K562 (cell line): ENCODE measurements around the gene CDHR1. TPM values are rescaled to one million over a fixed set of nuclear protein-coding genes. Genes with fewer than 3 reads are reported as not detected.

ENCODE experiments used
- ATAC-seq: fragments of 200-7000 bp; cut with Tn5 transposase; 3 replicates; pipeline ENCODE4 v1.9.1; 2020; ENCODE audit warnings: moderate library complexity
- BruUV-seq: library from RNA; stranded (reverse); fragments of 400-500 nt; replicated peaks from 2 replicates; lab custom pipeline; 2021; lab: Mats Ljungman, UMichigan
- CTCF ChIA-PET: fragments of 300-600 bp; formaldehyde crosslinking; extraction: SDS; loops from one replicate; lab custom pipeline; 2021; ENCODE audit warnings: low intra/inter-chr PET ratio; lab: Yijun Ruan, JAX
- POLR2A ChIA-PET: fragments of 300-600, 350-650 bp; sonication (Branson Sonifier 250); formaldehyde crosslinking; extraction: SDS; loops from one replicate; lab custom pipeline; 2021; ENCODE audit warnings: antibody characterized with exemption, inconsistent platforms; lab: Yijun Ruan, JAX
- DNase-seq, 4 experiments: peaks; one replicate each; pipeline versions ENCODE4 v3.0.0 to v3.0.0-alpha.2; 2011 to 2018; ENCODE audit warnings: low spot score in 3 of 4, mixed read lengths in 3 of 4; ENCODE audit errors: extremely low read depth in 1 of 4
- FAIRE-seq: peaks from 2 replicates; lab custom pipeline; 2011; peaks lifted over from hg19 to GRCh38; lab: Jason Lieb, UNC
- H2AFZ ChIP-seq: 2 replicates; pipeline ENCODE4 v1.6.0; 2011; ENCODE audit warnings: low read depth, low read length, control low read depth, inconsistent platforms
- H3K27ac ChIP-seq: fragments of 200-600 bp; 3 replicates; pipeline ENCODE4 v1.8.0; 2011; ENCODE audit warnings: low read depth, mild to moderate bottlenecking, control low read depth, inconsistent platforms, low read length, moderate library complexity, mixed read lengths; ENCODE audit errors: extremely low read depth
- H3K27me3 ChIP-seq, 2 experiments: fragments of 300-600 bp in 1 of 2; 2 replicates in 1 of 2; 3 replicates in 1 of 2; pipeline versions ENCODE4 v1.6.0 to v1.8.0; 2011; ENCODE audit warnings: inconsistent platforms in 2 of 2, low read length in 2 of 2, mild to moderate bottlenecking in 1 of 2, mixed read lengths in 1 of 2, moderate library complexity in 1 of 2; ENCODE audit not compliant: control insufficient read depth in 2 of 2, insufficient read depth in 2 of 2
- H3K36me3 ChIP-seq: fragments of 300-600 bp; 3 replicates; pipeline ENCODE4 v1.8.0; 2011; ENCODE audit warnings: mild to moderate bottlenecking, low read length, inconsistent platforms; ENCODE audit not compliant: control insufficient read depth, insufficient read depth
- H3K4me1 ChIP-seq, 2 experiments: fragments of 200-600 bp in 1 of 2; replicated peaks in 1 of 2; 2 replicates in 1 of 2; 3 replicates in 1 of 2; pipeline versions ENCODE4 v1.5.1 to v1.8.0; 2011; ENCODE audit warnings: inconsistent platforms in 2 of 2, low read length in 2 of 2, mild to moderate bottlenecking in 1 of 2, mixed read lengths in 1 of 2, moderate library complexity in 1 of 2; ENCODE audit not compliant: control insufficient read depth in 2 of 2, insufficient read depth in 2 of 2
- H3K4me2 ChIP-seq: 2 replicates; pipeline ENCODE4 v1.6.1; 2011; ENCODE audit warnings: low read length, control low read depth, inconsistent platforms, mixed read lengths; ENCODE audit not compliant: insufficient read depth
- H3K4me3 ChIP-seq: fragments of 200-600 bp; sonication (generic), shearing (Covaris generic); 2 replicates; pipeline ENCODE4 v1.5.1; 2016; ENCODE audit warnings: control low read depth, inconsistent platforms
- H3K79me2 ChIP-seq: fragments of 200-600 bp; 3 replicates; pipeline ENCODE4 v1.8.0; 2011; ENCODE audit warnings: low read length, inconsistent platforms; ENCODE audit not compliant: control insufficient read depth, insufficient read depth
- H3K9ac ChIP-seq, 2 experiments: 2 replicates each; pipeline versions ENCODE4 v1.6.0 to v1.6.1; 2011; ENCODE audit warnings: low read depth in 2 of 2, low read length in 2 of 2, control low read depth in 1 of 2, inconsistent platforms in 1 of 2, mild to moderate bottlenecking in 1 of 2, mixed read lengths in 1 of 2; ENCODE audit not compliant: insufficient read depth in 1 of 2
- H3K9me1 ChIP-seq: one replicate; pipeline ENCODE4 v1.6.0; 2011; ENCODE audit warnings: inconsistent platforms, mild to moderate bottlenecking, low read length, moderate library complexity; ENCODE audit not compliant: control insufficient read depth, insufficient read depth
- H3K9me3 ChIP-seq: replicated peaks from 2 replicates; pipeline ENCODE4 v1.5.1; 2011; ENCODE audit warnings: low read depth, low read length, inconsistent platforms; ENCODE audit not compliant: control insufficient read depth, insufficient read depth
- H4K20me1 ChIP-seq: replicated peaks from 2 replicates; pipeline ENCODE4 v1.6.1; 2011; ENCODE audit warnings: low read length, inconsistent platforms, mixed read lengths; ENCODE audit not compliant: control insufficient read depth, insufficient read depth
- ATF6 ChIP-seq: sonication (generic); formaldehyde crosslinking; IDR thresholded peaks from 2 replicates; pipeline ENCODE4 v1.4.0; 2020; ENCODE audit warnings: mild to moderate bottlenecking, missing genetic modification reagents
- CCAR2 ChIP-seq: fragments of 200-400 bp; formaldehyde crosslinking; IDR thresholded peaks from 2 replicates; pipeline ENCODE4 v1.6.1; 2017; ENCODE audit warnings: mild to moderate bottlenecking, low read depth, low read length
- KLF10 ChIP-seq: fragments of 250-450 bp; sonication (Bioruptor Pico); IDR thresholded peaks from 2 replicates; pipeline ENCODE4 v1.6.1; 2021; ENCODE audit warnings: matching md5 sums
- MEF2A ChIP-seq: IDR thresholded peaks from 2 replicates; pipeline ENCODE4 v1.6.1; 2011; ENCODE audit warnings: low read depth, mild to moderate bottlenecking, low read length, moderate library complexity; ENCODE audit not compliant: control insufficient read depth
- POLR2AphosphoS2 ChIP-seq: IDR thresholded peaks from 2 replicates; pipeline ENCODE4 v1.6.1; 2012; ENCODE audit warnings: low read length, improper control_type of control experiment
- TAF1 ChIP-seq: IDR thresholded peaks from 2 replicates; pipeline ENCODE4 v1.6.1; 2011; ENCODE audit warnings: mild to moderate bottlenecking, low read length, moderate library complexity; ENCODE audit not compliant: insufficient read depth, control insufficient read depth, severe bottlenecking; ENCODE audit errors: extremely low read depth
- ZFP91 ChIP-seq: sonication (generic); formaldehyde crosslinking; IDR thresholded peaks from 2 replicates; pipeline ENCODE4 v1.8.0; 2022; ENCODE audit warnings: mild to moderate bottlenecking, missing genetic modification reagents
- ZNF24 ChIP-seq: fragments of 450-650 bp; IDR thresholded peaks from 2 replicates; pipeline ENCODE4 v1.6.1; 2016
- ZNF830 ChIP-seq: fragments of 250-450 bp; sonication (Bioruptor Pico); IDR thresholded peaks from 2 replicates; pipeline ENCODE4 v1.5.0; 2021; ENCODE audit warnings: mild to moderate bottlenecking
- WGBS: fragments of 100-300 bp; shearing (Covaris generic); methylation state at CpG from one replicate; pipeline ENCODE4 v1.1.6; 2016; ENCODE audit warnings: low coverage, mixed read lengths; ENCODE audit not compliant: insufficient coverage; ENCODE audit errors: missing lambda C conversion rate; 5-methylcytosine and 5-hydroxymethylcytosine counted together
- in situ Hi-C: fragments of 300-500 bp; cut with MboI; formaldehyde crosslinking; loops from 4 replicates; pipeline ENCODE4 v1.15.0; 2018; ENCODE audit warnings: inconsistent platforms, mixed read lengths
- intact Hi-C: fragments of 100-400 bp; cut with micrococcal nuclease; formaldehyde crosslinking; loops from 2 replicates; pipeline ENCODE4 v1.14.2; 2022
- polyA plus RNA-seq, 8 experiments: library from polyadenylated mRNA; depleted of rRNA in 4 of 8; stranded (reverse) in 5 of 8; unstranded in 3 of 8; fragments of >200 nt; fragmentation: Nextera tagmentation in 2 of 8; fragmentation: Illumina TruSeq in 1 of 8; extraction: Ambion mirVana in 2 of 8; extraction: Trizol in 1 of 8; gene quantifications; 2 replicates each; pipeline versions ENCODE4 v1.2.1 to v1.2.3, GENCODE V29; 2011 to 2014; ENCODE audit warnings: inconsistent platforms in 1 of 8, missing spikeins in 1 of 8
- total RNA-seq, 7 experiments: library from RNA; depleted of rRNA in 6 of 7; stranded (reverse); fragments of >200 nt in 6 of 7; fragmentation: Illumina TruSeq in 2 of 7; extraction: Trizol in 2 of 7; gene quantifications; 2 replicates each; pipeline versions ENCODE4 v1.2.1 to v1.2.3, GENCODE V29; 2011 to 2021; ENCODE audit warnings: low replicate concordance in 1 of 7

CDHR1 gene
- total and polyA plus RNA-seq, 9 of the 15 experiments (the other 6 are each of a cell fraction or from before 2014, with no cell fraction given): 0.03 to 0.99 (median 0.20) TPM

GRCh38 chr10:84212014-84212413 is 17.7 kb downstream of the CDHR1 start (continued):
- TF ChIP-seq TAF1 (no peak), ZFP91 (no peak), POLR2AphosphoS2 (no peak), KLF10 (no peak), ZNF830 (CRISPR knock-in tag) (no peak), CCAR2 (no peak)

- no peak overlapping the region for H3K4me3 ChIP-seq
- no peaks in the 10 kb centered on the region for H3K79me2 ChIP-seq
- FAIRE-seq (no peak), DNase-seq (no peak)
- CTCF ChIA-PET: interaction anchor here (0.9 kb wide), 1 partner anchor 9 kb away, joined by 3 read pairs; no protein-coding TSS in a partner anchor
- no TSS peak for BruUV-seq
- H3K9me3 ChIP-seq: no peaks in the 10 kb centered on the region
- H4K20me1 ChIP-seq: peaks cover 6% of the 10 kb centered on the region; the same call in 1 of the 2 replicates
- TF ChIP-seq ATF6 (CRISPR knock-in tag) (no peak), ZNF24 (no peak), MEF2A (no peak)
- TF ChIP-seq, all 486 proteins: peak for 0
- ATAC-seq: no peak
- WGBS: 3% methylated on average over 11 of the region's 11 CpGs
- intact Hi-C loops: no loop called here
- Histone ChIP-seq H3K4me1 (peaks cover 0 to 6% of the 10 kb centered on the region in 2 experiments; a peak in 2 of 5 replicates), H3K36me3 (no peaks in the 10 kb centered on the region), H3K27ac (no peak overlapping the region), H3K9ac (no peak overlapping the region), H2AFZ (no peak overlapping the region), H3K27me3 (peaks cover under 1 to 40% of the 10 kb centered on the region in 2 experiments; a peak in 4 of 5 replicates), H3K4me2 (no peak overlapping the region), H3K9me1 (no peaks in the 10 kb centered on the region)
- POLR2A ChIA-PET: interaction anchor here (0.5 kb wide), 1 partner anchor 41 kb away, joined by 3 read pairs; no protein-coding TSS in a partner anchor
- in situ Hi-C loops: no loop called here
Observed at GRCh38 chr10:84213076-84213475, 18.7 kb downstream of the CDHR1 start.
